Fibroblast of villous mesenchyme (primary cell): Measurements from ENCODE around the gene TLCD5. TPM values are rescaled to one million over a fixed set of nuclear protein-coding genes. Genes with fewer than 3 reads are reported as not detected.

Experiments used
- DNase-seq: peaks from one replicate; pipeline ENCODE4 v3.0.0-alpha.2; 2010; ENCODE audit warnings: low read depth
- H3K4me3 ChIP-seq: 2 replicates; pipeline ENCODE4 v1.5.1; 2011; ENCODE audit warnings: low read depth, mild to moderate bottlenecking, low read length
- CTCF ChIP-seq: IDR thresholded peaks from 2 replicates; pipeline ENCODE4 v1.5.1; 2012; ENCODE audit warnings: low read depth, mild to moderate bottlenecking, low read length; ENCODE audit not compliant: insufficient read depth
- total RNA-seq: library from RNA; depleted of rRNA; stranded (reverse); fragments of >200 nt; gene quantifications from 2 replicates; pipeline ENCODE4 v1.2.3, GENCODE V29; 2012

The TLCD5 gene
- total RNA-seq, 1 donor, result 10.8 TPM

DNA sequence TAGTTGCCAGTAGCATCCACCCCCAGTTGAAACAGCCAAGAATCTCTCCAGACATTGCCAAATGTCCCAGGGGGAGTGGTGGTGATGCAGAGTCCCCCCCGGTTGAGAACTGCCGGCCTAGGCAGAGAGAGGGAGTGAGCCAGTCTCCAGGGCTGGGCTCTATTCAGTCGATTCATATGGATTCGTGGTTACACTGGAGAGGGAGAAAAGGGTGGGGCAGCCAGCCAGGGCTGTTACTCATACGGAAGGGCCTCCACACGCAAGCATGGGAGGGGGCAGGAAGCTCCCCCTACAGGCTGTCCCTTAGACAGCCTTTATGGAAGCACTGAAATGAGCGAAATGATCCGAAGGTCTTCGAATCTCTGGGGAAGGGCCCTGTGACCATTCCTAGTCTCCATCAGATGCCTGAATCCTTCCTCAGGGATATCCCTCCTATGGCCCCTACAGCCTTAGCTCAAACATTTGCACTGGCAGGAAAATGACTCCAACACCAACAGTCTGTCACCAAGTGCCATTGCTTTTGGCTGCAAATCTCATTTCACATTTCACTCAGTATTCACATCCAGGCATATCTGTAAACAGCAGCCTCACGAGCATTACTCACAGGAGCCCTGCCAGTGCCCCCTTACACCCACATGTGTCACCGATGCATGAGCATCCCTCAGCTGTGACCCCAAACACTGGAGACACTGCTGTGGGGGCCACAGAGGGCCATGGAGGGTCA lies 18.4 kb upstream of the TLCD5 start:
- TF ChIP-seq CTCF, result peak; percentile 55
- H3K4me3 ChIP-seq, result no peak overlapping the region
- peak; percentile 71 for DNase-seq

DNA sequence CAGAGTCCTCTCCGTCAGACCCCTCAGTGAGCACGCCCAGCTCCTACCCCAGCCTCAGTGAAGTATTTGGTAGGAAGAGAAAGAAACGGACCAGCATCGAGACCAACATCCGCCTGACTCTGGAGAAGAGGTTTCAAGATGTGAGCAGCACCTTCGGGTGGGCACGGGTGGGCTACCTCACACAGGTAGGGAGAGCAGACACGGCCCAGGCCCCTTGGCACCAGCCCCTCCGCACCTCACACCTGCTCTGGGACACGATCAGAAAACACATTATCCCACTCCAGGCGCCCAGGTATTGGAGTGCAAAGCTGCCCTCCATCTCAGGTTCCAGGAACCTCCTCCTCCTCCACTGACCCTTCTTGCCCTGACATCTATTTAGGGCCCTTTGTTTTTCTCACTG lies 17.6 kb upstream of the TLCD5 start:
- no peak for TF ChIP-seq CTCF
- no peak overlapping the region for H3K4me3 ChIP-seq
- no peak for DNase-seq

- H3K4me3 ChIP-seq, result no peak overlapping the region
- no peak for TF ChIP-seq CTCF
- DNase-seq, result no peak
These were observed 17.0 kb upstream of the TLCD5 start for GRCh38 chr11:120308081-120308480.

- no peak overlapping the region for H3K4me3 ChIP-seq
- no peak for DNase-seq
- TF ChIP-seq CTCF, result no peak
These were observed 14.2 kb upstream of the TLCD5 start for GRCh38 chr11:120310870-120311269.

GRCh38 chr11:120314861-120315260 lies 10.2 kb upstream of the TLCD5 start:
- no peak for TF ChIP-seq CTCF

GRCh38 chr11:120316880-120317688 lies 8.0 kb upstream of the TLCD5 start:
- TF ChIP-seq CTCF, result no peak
- peak; percentile 44 for DNase-seq
- H3K4me3 ChIP-seq, result no peak overlapping the region

More at GRCh38 chr11:120314861-120315260, 10.2 kb upstream of the TLCD5 start:
- no peak overlapping the region for H3K4me3 ChIP-seq
- DNase-seq, result no peak
